Skeletal muscle tissue (tissue), 4 donors: ENCODE data around the gene NKIRAS2. TPM values are rescaled to one million over a fixed set of nuclear protein-coding genes. Genes with fewer than 3 reads are reported as not detected.
A peak's percentile ranks its signal among the peaks of the same experiment; 100 is the strongest.

ENCODE experiments used
- H3K27ac ChIP-seq: one replicate; pipeline ENCODE4 v1.7.0; 2013; ENCODE audit warnings: mild to moderate bottlenecking, low read depth, low read length, inconsistent platforms
- H3K27me3 ChIP-seq, 3 donors: one replicate each; pipeline ENCODE4 v1.7.0; 2013; ENCODE audit warnings: low read length in 3 of 3; ENCODE audit not compliant: control insufficient read depth in 3 of 3, insufficient read depth in 3 of 3
- H3K36me3 ChIP-seq, 3 donors: one replicate each; pipeline ENCODE4 v1.7.0; 2013; ENCODE audit warnings: low read length in 3 of 3; ENCODE audit not compliant: control insufficient read depth in 3 of 3, insufficient read depth in 3 of 3
- H3K4me1 ChIP-seq, 3 donors: one replicate each; pipeline ENCODE4 v1.7.0; 2013; ENCODE audit warnings: low read length in 3 of 3, mild to moderate bottlenecking in 3 of 3; ENCODE audit not compliant: control insufficient read depth in 3 of 3, insufficient read depth in 3 of 3
- H3K4me3 ChIP-seq, 3 donors: one replicate each; pipeline ENCODE4 v1.7.0; 2013; ENCODE audit warnings: low read length in 3 of 3
- H3K9ac ChIP-seq, 3 donors: one replicate each; pipeline ENCODE4 v1.7.0; 2013; ENCODE audit warnings: low read length in 3 of 3, mild to moderate bottlenecking in 3 of 3, moderate library complexity in 2 of 3, low read depth in 1 of 3
- H3K9me3 ChIP-seq, 3 donors: one replicate each; pipeline ENCODE4 v1.7.0; 2013; ENCODE audit warnings: low read length in 3 of 3; ENCODE audit not compliant: control insufficient read depth in 3 of 3
- total RNA-seq: library from RNA; depleted of rRNA; stranded (reverse); fragments of >200 nt; gene quantifications from one replicate; pipeline ENCODE4 v1.2.3, GENCODE V29; 2014
- donor health status: Osteomylitis.

Gene NKIRAS2
- total RNA-seq, 1 donor from 2014 or later: 22.4 TPM

DNA sequence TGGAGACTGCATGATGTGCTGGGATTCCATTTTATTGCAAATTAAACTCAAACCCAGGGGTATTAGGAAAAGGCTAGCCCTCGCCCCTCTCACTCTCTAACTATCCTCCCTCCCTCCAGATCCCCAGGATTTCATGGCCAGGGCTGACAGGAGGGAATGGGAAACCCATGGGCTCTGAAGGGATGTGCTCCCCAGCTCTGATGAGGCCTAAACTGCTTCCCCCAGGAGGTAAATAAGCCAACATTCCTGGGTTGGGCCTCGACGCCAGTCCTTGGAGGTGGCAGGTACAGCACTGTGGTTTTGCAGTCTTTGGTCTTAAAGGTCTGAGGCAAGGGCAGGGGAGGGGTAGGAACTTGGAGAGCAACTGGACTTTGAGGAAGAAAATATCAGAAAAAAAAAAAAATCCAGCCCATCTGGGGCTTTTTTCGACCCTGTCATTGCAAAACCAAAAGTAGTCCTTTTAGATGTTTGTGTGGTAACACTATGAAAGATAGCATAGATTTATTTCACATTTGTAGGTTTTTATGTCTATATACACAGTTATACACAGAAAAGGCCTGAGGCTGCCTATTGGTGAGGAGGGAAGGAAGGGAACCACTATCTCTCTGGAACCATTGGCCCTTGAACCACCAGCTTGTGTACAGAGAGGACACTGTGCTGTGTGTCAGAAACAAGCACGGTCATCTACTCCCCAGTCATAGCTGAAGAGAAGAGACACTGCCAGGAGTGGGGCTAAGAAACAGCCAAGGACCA, 18.5 kb downstream of the NKIRAS2 start:
- Histone ChIP-seq H3K36me3 (peaks cover 0 to 2% (median 0%) of the 10 kb centered on the region in 3 donors), H3K27me3 (no peaks in the 10 kb centered on the region), H3K9ac (no peak overlapping the region), H3K4me1 (peaks cover 0 to 3% (median 0%) of the 10 kb centered on the region in 3 donors), H3K4me3 (no peak overlapping the region), H3K27ac (no peak overlapping the region), H3K9me3 (no peaks in the 10 kb centered on the region)

GRCh38 chr17:42039794-42040763, 20.2 kb downstream of the NKIRAS2 start:
- Histone ChIP-seq H3K9me3 (no peaks in the 10 kb centered on the region), H3K9ac (peak overlapping the region in 1 of 3 donors; percentile 25), H3K27ac (no peak overlapping the region), H3K27me3 (no peaks in the 10 kb centered on the region), H3K4me3 (no peak overlapping the region), H3K4me1 (peaks cover 0 to 3% (median 0%) of the 10 kb centered on the region in 3 donors), H3K36me3 (peaks cover 0 to 2% (median 0%) of the 10 kb centered on the region in 3 donors)

- no peak overlapping the region for H3K27ac ChIP-seq
- no peaks in the 10 kb centered on the region for H3K27me3 ChIP-seq
- no peak overlapping the region for H3K9ac ChIP-seq
- H3K9me3 ChIP-seq: no peaks in the 10 kb centered on the region
- H3K36me3 ChIP-seq: peaks cover 0 to 2% (median 0%) of the 10 kb centered on the region in 3 donors
- H3K4me3 ChIP-seq: no peak overlapping the region
- peaks cover 0 to 3% (median 0%) of the 10 kb centered on the region in 3 donors for H3K4me1 ChIP-seq
These were observed 20.9 kb downstream of the NKIRAS2 start for GRCh38 chr17:42040818-42041217.

DNA sequence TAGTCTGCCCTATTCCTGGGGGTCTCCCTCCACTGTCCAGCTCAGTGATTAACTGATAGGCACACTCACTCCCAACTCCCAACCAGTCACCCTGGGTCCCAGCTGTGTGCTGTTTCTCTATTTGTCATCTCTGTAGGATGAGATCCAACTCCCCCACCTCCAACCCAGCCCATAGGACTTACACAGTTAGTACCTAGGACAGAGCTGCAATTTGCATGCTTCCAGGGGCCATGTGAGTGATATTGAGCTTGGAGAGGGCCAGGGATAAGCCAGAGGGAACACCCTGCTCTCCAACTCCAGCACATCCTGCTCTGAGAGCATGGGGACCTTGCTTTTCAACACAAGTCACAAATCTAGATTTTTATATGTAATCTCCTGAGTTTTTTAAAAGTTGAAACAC, 21.7 kb downstream of the NKIRAS2 start:
- H3K4me3 ChIP-seq: no peak overlapping the region
- peaks cover 0 to 2% (median 0%) of the 10 kb centered on the region in 3 donors for H3K36me3 ChIP-seq
- no peaks in the 10 kb centered on the region for H3K27me3 ChIP-seq
- H3K9me3 ChIP-seq: no peaks in the 10 kb centered on the region
- no peak overlapping the region for H3K27ac ChIP-seq
- H3K4me1 ChIP-seq: peaks cover 0 to 3% (median 0%) of the 10 kb centered on the region in 3 donors
- no peak overlapping the region for H3K9ac ChIP-seq

DNA sequence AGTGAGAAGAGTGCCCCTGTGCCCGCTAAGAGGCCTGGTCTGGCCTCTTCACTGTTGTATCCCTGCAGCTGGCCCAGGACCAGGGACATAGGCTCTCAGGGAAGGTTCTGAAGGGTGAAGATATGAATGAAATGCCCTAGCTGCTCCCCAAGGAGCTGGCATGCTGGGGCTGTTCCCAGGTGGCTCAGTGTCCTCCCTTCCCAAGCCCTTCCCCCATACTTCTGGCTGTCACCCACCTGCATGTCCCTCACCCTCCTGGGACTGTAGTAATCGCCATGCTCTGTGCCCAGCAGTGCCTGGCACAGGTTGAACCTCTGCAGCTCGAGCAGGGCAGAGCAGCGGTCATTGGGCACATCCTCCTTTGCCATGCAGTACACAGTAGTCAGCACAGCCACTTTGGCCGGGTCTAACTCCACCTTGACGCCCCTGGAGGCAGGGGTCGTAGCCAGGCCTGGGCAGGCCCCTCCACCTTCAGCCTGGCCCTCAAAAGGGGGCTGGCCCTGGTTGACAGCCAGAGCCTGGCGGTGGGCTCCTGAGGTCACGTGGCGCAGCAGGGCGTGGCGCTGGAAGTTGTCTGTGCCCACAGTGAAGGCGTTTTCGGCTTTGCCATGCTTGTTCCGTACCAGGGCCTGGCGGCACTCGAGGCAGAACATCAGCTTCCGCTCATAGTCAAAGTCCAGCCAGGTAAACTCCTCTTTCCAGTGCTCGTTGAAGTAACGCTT, 22.9 kb downstream of the NKIRAS2 start:
- H3K27ac ChIP-seq: no peak overlapping the region
- no peaks in the 10 kb centered on the region for H3K9me3 ChIP-seq

GRCh38 chr17:42045719-42046118, 25.8 kb downstream of the NKIRAS2 start:
- Histone ChIP-seq H3K4me3 (no peak overlapping the region), H3K27me3 (no peaks in the 10 kb centered on the region), H3K27ac (no peak overlapping the region), H3K36me3 (peaks cover 0 to 2% (median 0%) of the 10 kb centered on the region in 3 donors), H3K4me1 (peaks cover 4 to 11% (median 11%) of the 10 kb centered on the region in 3 donors), H3K9ac (no peak overlapping the region), H3K9me3 (no peaks in the 10 kb centered on the region)

More for the DNA sequence above, 22.9 kb downstream of the NKIRAS2 start:
- Histone ChIP-seq H3K27me3 (no peaks in the 10 kb centered on the region), H3K4me3 (no peak overlapping the region), H3K9ac (no peak overlapping the region), H3K36me3 (peaks cover 0 to 2% (median 0%) of the 10 kb centered on the region in 3 donors), H3K4me1 (peaks cover 0 to 3% (median 0%) of the 10 kb centered on the region in 3 donors)

DNA sequence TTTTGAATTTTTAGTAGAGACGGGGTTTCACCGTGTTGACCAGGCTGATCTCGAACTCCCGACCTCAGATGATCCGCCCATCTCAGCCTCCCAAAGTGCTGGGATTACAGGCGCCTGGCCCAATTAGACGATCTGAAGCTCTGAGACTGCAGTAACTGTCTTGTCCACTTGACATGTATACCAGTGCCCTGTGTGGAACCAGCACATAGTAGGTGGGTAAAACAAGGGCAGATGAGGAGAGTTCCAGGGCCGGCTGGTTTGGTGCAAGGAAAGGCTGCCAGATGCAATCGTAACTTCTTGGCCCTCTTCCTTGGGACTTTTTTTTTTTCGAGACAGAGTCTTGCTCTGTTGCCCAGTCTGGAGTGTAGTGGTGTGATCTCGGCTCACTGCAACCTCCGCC, 27.5 kb downstream of the NKIRAS2 start:
- Histone ChIP-seq H3K36me3 (peaks cover 0 to 2% (median 0%) of the 10 kb centered on the region in 3 donors), H3K9ac (no peak overlapping the region), H3K27ac (no peak overlapping the region), H3K27me3 (no peaks in the 10 kb centered on the region), H3K9me3 (no peaks in the 10 kb centered on the region), H3K4me3 (no peak overlapping the region), H3K4me1 (peaks cover 11 to 17% (median 13%) of the 10 kb centered on the region in 3 donors)

DNA sequence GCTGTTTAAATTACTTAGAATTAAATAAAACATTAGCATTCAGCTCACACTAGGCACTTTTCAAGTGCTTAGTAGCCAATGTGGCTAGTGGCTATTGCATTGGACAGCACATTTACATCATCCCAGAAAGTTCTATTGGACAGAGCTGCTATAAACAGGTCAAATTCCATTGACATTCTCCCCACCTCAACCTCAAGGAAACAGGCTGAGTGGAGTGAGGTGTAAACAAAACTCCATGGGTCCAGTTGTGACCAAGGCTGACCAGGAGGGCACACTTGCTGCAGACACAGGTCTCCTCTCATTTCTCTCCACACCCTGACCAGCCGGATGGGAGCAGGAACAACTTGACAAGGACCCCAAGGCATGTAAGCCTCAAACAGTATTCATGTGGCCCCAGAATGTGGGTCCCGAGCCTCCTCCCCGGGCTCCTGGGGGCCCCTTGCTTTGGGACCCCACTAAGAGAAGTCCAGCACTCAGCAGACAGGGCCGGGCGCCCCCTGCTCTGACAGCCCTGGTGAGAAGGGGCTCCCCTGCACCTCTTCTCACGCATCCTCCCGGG, 30.0 kb downstream of the NKIRAS2 start:
- Histone ChIP-seq H3K27me3 (peaks cover 0 to 14% (median 3%) of the 10 kb centered on the region in 3 donors), H3K9ac (peak overlapping the region; percentile 25 to 84 (median 81)), H3K4me1 (peaks cover 11 to 14% (median 13%) of the 10 kb centered on the region in 3 donors), H3K27ac (no peak overlapping the region), H3K4me3 (peak overlapping the region; percentile 60 to 76 (median 71)), H3K36me3 (no peaks in the 10 kb centered on the region), H3K9me3 (no peaks in the 10 kb centered on the region)

- no peak within 1 kb of the TSS for H3K27ac ChIP-seq
- H3K9ac ChIP-seq: peak within 1 kb of the TSS; percentile 68 to 84 (median 81)
- no peaks in the 10 kb centered on the region for H3K36me3 ChIP-seq
- H3K4me1 ChIP-seq: peaks cover 11 to 14% (median 13%) of the 10 kb centered on the region in 3 donors
- H3K27me3 ChIP-seq: peaks cover 0 to 16% (median 3%) of the 10 kb centered on the region in 3 donors
- no peaks in the 10 kb centered on the region for H3K9me3 ChIP-seq
- H3K4me3 ChIP-seq: peak within 1 kb of the TSS; percentile 68 to 76 (median 71)
These were observed 30.6 kb downstream of the NKIRAS2 start, which contains the start of gene C17orf113 for GRCh38 chr17:42050393-42051012. Gene C17orf113 (minus strand): TSS chr17:42050601. CDS start chr17:42043376, 7,225 bp downstream.
